ENCODE measurements around the gene DMD. TPM values are rescaled to one million over a fixed set of nuclear protein-coding genes. Genes with fewer than 3 reads are reported as not detected.
"Not testable (repeated sequence)": the region's sequence is repeated elsewhere in the genome, so short reads cannot be mapped to it uniquely, and the experiment has no call there.

Gene DMD
- total RNA-seq, 1 donor from 2014 or later: 22.9 TPM

- TF ChIP-seq CTCF (IDR thresholded peaks at IDR 0.05): no peak
- intact Hi-C loops (cut with micrococcal nuclease): no loop called here
- no peaks in the 10 kb centered on the region for H3K4me1 Mint-ChIP-seq
- ChIA-PET POLR2A (no interaction called here), CTCF (no interaction called here)
- DNase-seq (no peak), ATAC-seq (ENCODE audit: low read depth) (no peak)
- H3K4me3 Mint-ChIP-seq: no peak overlapping the region
- no peaks in the 10 kb centered on the region for H3K27me3 Mint-ChIP-seq
- H3K36me3 Mint-ChIP-seq (ENCODE audit: low read depth): no peaks in the 10 kb centered on the region
- H3K9me3 Mint-ChIP-seq: peaks cover 9% of the 10 kb centered on the region
- H3K27ac Mint-ChIP-seq: no peak overlapping the region
Observed at GRCh38 chrX:32267796-32268195, 943.6 kb downstream of the DMD start.

- DNase-seq; H3K27ac Mint-ChIP-seq; POLR2A ChIA-PET; CTCF ChIA-PET; H3K27me3 Mint-ChIP-seq; H3K9me3 Mint-ChIP-seq; H3K36me3 Mint-ChIP-seq (ENCODE audit: low read depth); H3K4me3 Mint-ChIP-seq; ATAC-seq (ENCODE audit: low read depth); H3K4me1 Mint-ChIP-seq; intact Hi-C loops (cut with micrococcal nuclease): not testable (repeated sequence)
Observed at GRCh38 chrX:32246675-32247074, 964.7 kb downstream of the DMD start.

- H3K27ac Mint-ChIP-seq: no peak overlapping the region
- DNase-seq: no peak
- H3K4me1 Mint-ChIP-seq: no peaks in the 10 kb centered on the region
- no peaks in the 10 kb centered on the region for H3K36me3 Mint-ChIP-seq (ENCODE audit: low read depth)
- H3K4me3 Mint-ChIP-seq: no peak overlapping the region
- intact Hi-C loops (cut with micrococcal nuclease): no loop called here
- ChIA-PET CTCF (no interaction called here), POLR2A (no interaction called here)
- no peaks in the 10 kb centered on the region for H3K9me3 Mint-ChIP-seq
- H3K27me3 Mint-ChIP-seq: no peaks in the 10 kb centered on the region
- no peak for TF ChIP-seq CTCF (IDR thresholded peaks at IDR 0.05)
- ATAC-seq (ENCODE audit: low read depth): no peak
Observed at GRCh38 chrX:32195611-32196010, 1015.7 kb downstream of the DMD start.

GRCh38 chrX:32191316-32191715, 1020.0 kb downstream of the DMD start:
- ATAC-seq (ENCODE audit: low read depth) (no peak), DNase-seq (no peak)
- Mint-ChIP-seq H3K9me3 (no peaks in the 10 kb centered on the region), H3K27ac (no peak overlapping the region), H3K36me3 (ENCODE audit: low read depth) (no peaks in the 10 kb centered on the region), H3K4me1 (no peaks in the 10 kb centered on the region), H3K4me3 (no peak overlapping the region), H3K27me3 (no peaks in the 10 kb centered on the region)
- no peak for TF ChIP-seq CTCF (IDR thresholded peaks at IDR 0.05)
- CTCF ChIA-PET: no interaction called here
- intact Hi-C loops (cut with micrococcal nuclease): no loop called here
- POLR2A ChIA-PET: no interaction called here

- H3K36me3 Mint-ChIP-seq (ENCODE audit: low read depth): no peaks in the 10 kb centered on the region
- CTCF ChIA-PET: no interaction called here
- intact Hi-C loops (cut with micrococcal nuclease): no loop called here
Observed at GRCh38 chrX:32185160-32185559, 1026.2 kb downstream of the DMD start.

More at GRCh38 chrX:32185160-32185559, 1026.2 kb downstream of the DMD start:
- Mint-ChIP-seq H3K9me3 (no peaks in the 10 kb centered on the region), H3K27me3 (no peaks in the 10 kb centered on the region), H3K27ac (no peak overlapping the region), H3K4me1 (no peaks in the 10 kb centered on the region), H3K4me3 (no peak overlapping the region)
- DNase-seq: no peak
- no peak for TF ChIP-seq CTCF (IDR thresholded peaks at IDR 0.05)
- POLR2A ChIA-PET: no interaction called here
- ATAC-seq (ENCODE audit: low read depth): no peak
